Nephron progenitor cell (in vitro differentiated cells): ENCODE results near the gene RNU6-9.
A peak's percentile ranks its signal among the peaks of the same experiment; 100 is the strongest.

Experiments
- DNase-seq: peaks from one replicate; pipeline ENCODE4 v3.0.0; 2021
- H3K27ac Mint-ChIP-seq: 2 replicates; pipeline ENCODE4 v1.8.0; 2021; ENCODE audit warnings: mild to moderate bottlenecking, moderate library complexity, mixed read lengths
- H3K27me3 Mint-ChIP-seq: 2 replicates; pipeline ENCODE4 v1.8.0; 2021; ENCODE audit warnings: mild to moderate bottlenecking, low read depth, mixed read lengths; ENCODE audit not compliant: poor library complexity
- H3K36me3 Mint-ChIP-seq: 2 replicates; pipeline ENCODE4 v1.8.0; 2021; ENCODE audit warnings: low read depth, mixed read lengths
- H3K4me1 Mint-ChIP-seq: 2 replicates; pipeline ENCODE4 v1.8.0; 2021; ENCODE audit warnings: mixed read lengths
- H3K4me3 Mint-ChIP-seq: 2 replicates; pipeline ENCODE4 v1.8.0; 2021; ENCODE audit warnings: mild to moderate bottlenecking, moderate library complexity, mixed read lengths
- H3K9me3 Mint-ChIP-seq: 2 replicates; pipeline ENCODE4 v1.8.0; 2021; ENCODE audit warnings: mild to moderate bottlenecking, moderate library complexity, mixed read lengths
- CTCF ChIP-seq: fragments of 200-600 bp; sonication (generic); IDR thresholded peaks from 2 replicates; pipeline ENCODE4 v1.5.0; 2021; ENCODE audit warnings: antibody characterized with exemption

RNU6-9 gene

DNA sequence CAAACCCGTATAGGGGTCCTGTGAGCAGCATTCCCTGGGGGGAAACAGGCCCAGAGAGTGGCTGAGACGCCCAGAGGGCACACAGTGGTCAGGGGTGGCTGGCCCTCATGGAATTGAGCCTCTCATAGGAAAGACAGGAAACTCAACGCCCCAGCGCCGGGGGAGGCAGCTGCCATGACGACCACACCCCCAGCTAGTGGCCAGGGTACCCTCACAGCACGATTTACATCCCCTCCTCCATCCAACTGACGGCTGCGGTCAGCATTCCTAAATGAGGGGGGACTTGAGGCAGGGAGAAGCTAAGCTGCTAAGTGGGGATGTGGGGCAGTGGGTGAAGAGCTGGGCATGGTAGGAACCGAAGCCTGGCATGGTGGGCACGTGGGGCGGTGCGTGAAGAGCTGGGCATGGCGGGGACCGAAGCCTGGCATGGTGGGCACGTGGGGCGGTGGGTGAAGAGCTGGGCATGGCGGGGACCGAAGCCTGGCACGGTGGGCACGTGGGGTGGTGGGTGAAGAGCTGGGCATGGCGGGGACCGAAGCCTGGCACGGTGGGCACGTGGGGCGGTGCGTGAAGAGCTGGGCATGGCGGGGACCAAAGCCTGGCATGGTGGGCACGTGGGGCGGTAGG, 10.3 kb upstream of the RNU6-9 start:
- no peak for TF ChIP-seq CTCF
- no peaks in the 10 kb centered on the region for H3K27me3 Mint-ChIP-seq
- H3K36me3 Mint-ChIP-seq: peaks cover 42% of the 10 kb centered on the region

DNA sequence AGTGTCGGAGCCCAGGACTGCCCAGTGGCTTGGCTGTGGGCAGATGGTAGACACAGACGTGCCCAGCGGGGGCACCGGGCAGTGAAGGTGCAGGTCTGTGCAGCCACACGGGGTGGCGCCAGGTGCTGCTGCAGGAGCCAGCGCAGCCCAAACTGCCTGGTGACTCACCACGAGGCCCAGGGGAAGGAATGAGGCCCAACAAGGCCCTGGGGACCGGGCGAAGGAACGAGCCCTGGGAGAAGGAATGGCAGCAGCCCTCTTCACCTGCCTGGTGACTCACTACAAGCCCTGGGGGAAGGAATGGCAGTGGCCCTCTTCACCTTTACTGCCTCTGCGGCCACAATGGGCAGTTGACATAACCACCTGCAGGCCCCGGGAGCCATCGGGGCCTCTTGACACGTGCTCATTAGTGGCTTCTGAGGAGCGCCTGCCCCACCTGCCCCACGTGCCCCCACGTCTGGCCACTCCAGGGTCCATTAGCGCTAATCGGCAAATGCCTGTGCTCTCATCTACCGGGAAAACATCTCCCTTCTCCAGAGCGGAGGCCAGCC, 9.5 kb upstream of the RNU6-9 start:
- DNase-seq: no peak
- Mint-ChIP-seq H3K27ac (no peak overlapping the region), H3K36me3 (peaks cover 43% of the 10 kb centered on the region), H3K4me1 (no peaks in the 10 kb centered on the region), H3K27me3 (no peaks in the 10 kb centered on the region), H3K9me3 (no peaks in the 10 kb centered on the region), H3K4me3 (no peak overlapping the region)
- no peak for TF ChIP-seq CTCF

More for the DNA sequence above, 10.3 kb upstream of the RNU6-9 start:
- Mint-ChIP-seq H3K27ac (no peak overlapping the region), H3K9me3 (no peaks in the 10 kb centered on the region), H3K4me1 (no peaks in the 10 kb centered on the region), H3K4me3 (no peak overlapping the region)
- no peak for DNase-seq

DNA sequence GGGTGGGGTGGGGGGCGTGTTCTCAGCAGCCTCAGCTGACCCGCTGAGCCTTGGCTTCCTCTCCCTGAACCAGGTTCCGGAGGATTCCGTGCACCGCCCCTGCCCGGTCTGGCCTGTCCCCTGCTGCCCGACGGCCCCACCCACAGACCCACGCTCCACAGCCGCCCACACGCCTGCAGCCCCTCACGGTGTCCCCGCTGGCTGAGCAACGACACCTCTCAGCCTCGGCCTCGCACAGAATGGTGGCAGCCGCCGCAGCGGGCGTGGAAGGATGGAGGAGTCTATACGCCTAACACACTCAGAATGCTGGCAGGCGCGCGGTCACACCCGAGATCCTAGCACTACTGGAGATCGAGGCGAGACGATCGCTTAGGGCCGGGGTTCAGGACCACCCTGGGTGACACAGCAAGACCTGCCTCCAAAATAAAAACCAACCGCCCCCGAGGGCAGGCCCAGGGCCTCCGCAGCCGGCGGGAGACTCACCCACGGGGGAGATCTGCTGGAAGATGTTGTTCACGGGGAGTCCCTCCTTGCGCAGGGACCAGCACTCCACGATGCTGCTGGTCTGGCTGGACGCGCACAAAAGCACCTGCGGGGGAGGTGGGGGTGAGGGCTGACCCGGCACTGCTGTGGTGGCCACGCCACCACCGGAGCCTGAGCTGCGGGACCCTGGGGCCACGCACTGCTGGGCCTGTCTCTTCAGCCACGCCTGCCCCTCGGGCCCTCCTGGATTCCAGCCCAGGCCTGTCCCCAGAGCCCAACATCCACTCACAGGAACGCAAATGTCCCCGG, 8.7 kb upstream of the RNU6-9 start:
- peaks cover 45% of the 10 kb centered on the region for H3K36me3 Mint-ChIP-seq
- no peak overlapping the region for H3K4me3 Mint-ChIP-seq
- H3K4me1 Mint-ChIP-seq: no peaks in the 10 kb centered on the region
- no peaks in the 10 kb centered on the region for H3K27me3 Mint-ChIP-seq
- no peak for DNase-seq
- H3K9me3 Mint-ChIP-seq: no peaks in the 10 kb centered on the region
- no peak for TF ChIP-seq CTCF
- no peak overlapping the region for H3K27ac Mint-ChIP-seq

GRCh38 chr19:885536-886224, 7.6 kb upstream of the RNU6-9 start:
- no peak overlapping the region for H3K27ac Mint-ChIP-seq
- H3K4me1 Mint-ChIP-seq: no peaks in the 10 kb centered on the region
- DNase-seq: no peak
- no peaks in the 10 kb centered on the region for H3K27me3 Mint-ChIP-seq
- H3K36me3 Mint-ChIP-seq: peaks cover 43% of the 10 kb centered on the region
- TF ChIP-seq CTCF: no peak
- H3K9me3 Mint-ChIP-seq: no peaks in the 10 kb centered on the region
- no peak overlapping the region for H3K4me3 Mint-ChIP-seq

- peaks cover 29% of the 10 kb centered on the region for H3K36me3 Mint-ChIP-seq
- H3K4me1 Mint-ChIP-seq: no peaks in the 10 kb centered on the region
- H3K27me3 Mint-ChIP-seq: no peaks in the 10 kb centered on the region
- no peak for TF ChIP-seq CTCF
- no peaks in the 10 kb centered on the region for H3K9me3 Mint-ChIP-seq
- no peak overlapping the region for H3K27ac Mint-ChIP-seq
- peak; percentile 39 for DNase-seq
- H3K4me3 Mint-ChIP-seq: no peak overlapping the region
Observed at GRCh38 chr19:887072-887471, 6.2 kb upstream of the RNU6-9 start.
